Mononuclear cell (primary cell): ENCODE results near the gene ERO1B. TPM values are rescaled to one million over a fixed set of nuclear protein-coding genes. Genes with fewer than 3 reads are reported as not detected.

Experiments used
- H3K27me3 ChIP-seq: 2 replicates; pipeline ENCODE4 v1.6.0; 2011; ENCODE audit warnings: low read length, control low read depth; ENCODE audit not compliant: insufficient read depth
- H3K4me1 ChIP-seq: 2 replicates; pipeline ENCODE4 v1.5.1; 2011; ENCODE audit warnings: mild to moderate bottlenecking, low read length, control low read depth; ENCODE audit not compliant: insufficient read depth
- H3K4me3 ChIP-seq: 2 replicates; pipeline ENCODE4 v1.5.1; 2011; ENCODE audit warnings: mild to moderate bottlenecking, low read length, moderate library complexity
- H3K9me3 ChIP-seq: 2 replicates; pipeline ENCODE4 v1.5.1; 2011; ENCODE audit warnings: low read depth, mild to moderate bottlenecking, control low read depth, low read length
- total RNA-seq: library from RNA; depleted of rRNA; stranded (reverse); fragments of >200 nt; gene quantifications from one replicate; pipeline ENCODE4 v1.2.3, GENCODE V29; 2012

ERO1B gene
- total RNA-seq, 1 donor: 16.6 TPM

GRCh38 chr1:236168716-236169429, 112.9 kb downstream of the ERO1B start:
- H3K4me3 ChIP-seq: no peak overlapping the region
- H3K4me1 ChIP-seq: peaks cover 6% of the 10 kb centered on the region
- no peaks in the 10 kb centered on the region for H3K27me3 ChIP-seq
- no peaks in the 10 kb centered on the region for H3K9me3 ChIP-seq

GRCh38 chr1:236167578-236167977, 114.2 kb downstream of the ERO1B start:
- Histone ChIP-seq H3K4me3 (no peak overlapping the region), H3K27me3 (no peaks in the 10 kb centered on the region), H3K9me3 (no peaks in the 10 kb centered on the region), H3K4me1 (peaks cover 6% of the 10 kb centered on the region)

GRCh38 chr1:236167154-236167553, 114.6 kb downstream of the ERO1B start:
- Histone ChIP-seq H3K4me3 (no peak overlapping the region), H3K4me1 (peaks cover 6% of the 10 kb centered on the region), H3K9me3 (no peaks in the 10 kb centered on the region), H3K27me3 (no peaks in the 10 kb centered on the region)

GRCh38 chr1:236166041-236166440, 115.7 kb downstream of the ERO1B start:
- Histone ChIP-seq H3K4me1 (peaks cover 6% of the 10 kb centered on the region), H3K27me3 (no peaks in the 10 kb centered on the region), H3K9me3 (peaks cover 4% of the 10 kb centered on the region), H3K4me3 (no peak overlapping the region)

Other genes starting within 250 kb of the ERO1B start
- 6.1 TPM for gene NID1, start 216.9 kb downstream of the ERO1B start, total RNA-seq
- gene GPR137B, start 139.4 kb downstream of the ERO1B start, total RNA-seq: 16.1 TPM
- 1.8 TPM for gene EDARADD, start 112.3 kb upstream of the ERO1B start, total RNA-seq
- gene LGALS8, start 242.0 kb upstream of the ERO1B start, total RNA-seq: 187 TPM